ENCODE data around the gene LRRC23. TPM values are rescaled to one million over a fixed set of nuclear protein-coding genes. Genes with fewer than 3 reads are reported as not detected.
"Not testable (repeated sequence)": the region's sequence is repeated elsewhere in the genome, so short reads cannot be mapped to it uniquely, and the experiment has no call there.

LRRC23 gene
- total RNA-seq, 1 donor from 2014 or later: 11.6 TPM

DNA sequence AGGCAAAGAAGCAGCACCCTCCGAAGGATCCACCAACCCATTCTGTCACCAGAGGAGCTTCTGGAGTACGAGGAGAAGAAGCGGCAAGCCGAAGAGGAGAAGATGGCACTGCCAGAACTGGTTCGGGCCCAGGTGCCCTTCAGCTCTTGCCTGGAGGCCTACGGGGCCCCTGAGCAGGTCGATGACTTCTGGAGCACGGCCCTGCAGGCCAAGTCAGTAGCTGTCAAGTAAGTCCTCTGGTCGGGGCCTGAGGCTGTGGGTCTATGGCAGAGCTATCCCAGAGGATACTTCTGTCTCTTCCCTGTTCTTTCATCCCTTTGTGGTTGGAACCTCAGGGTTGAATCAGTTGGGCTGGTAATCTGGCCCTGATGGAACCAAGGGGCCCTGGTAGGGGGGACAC lies 43.2 kb upstream of the LRRC23 start:
- Histone ChIP-seq H3K36me3 (peaks cover 85% of the 10 kb centered on the region), H3K4me1 (no peaks in the 10 kb centered on the region), H3K27me3 (ENCODE audit: low read depth) (no peaks in the 10 kb centered on the region), H3K4me3 (no peak overlapping the region), H3K27ac (replicated peaks) (no peak overlapping the region), H3K9me3 (replicated peaks) (no peaks in the 10 kb centered on the region)
- no peak for DNase-seq
- intact Hi-C loops (cut with micrococcal nuclease): no loop called here
- TF ChIP-seq, protein P1, sequence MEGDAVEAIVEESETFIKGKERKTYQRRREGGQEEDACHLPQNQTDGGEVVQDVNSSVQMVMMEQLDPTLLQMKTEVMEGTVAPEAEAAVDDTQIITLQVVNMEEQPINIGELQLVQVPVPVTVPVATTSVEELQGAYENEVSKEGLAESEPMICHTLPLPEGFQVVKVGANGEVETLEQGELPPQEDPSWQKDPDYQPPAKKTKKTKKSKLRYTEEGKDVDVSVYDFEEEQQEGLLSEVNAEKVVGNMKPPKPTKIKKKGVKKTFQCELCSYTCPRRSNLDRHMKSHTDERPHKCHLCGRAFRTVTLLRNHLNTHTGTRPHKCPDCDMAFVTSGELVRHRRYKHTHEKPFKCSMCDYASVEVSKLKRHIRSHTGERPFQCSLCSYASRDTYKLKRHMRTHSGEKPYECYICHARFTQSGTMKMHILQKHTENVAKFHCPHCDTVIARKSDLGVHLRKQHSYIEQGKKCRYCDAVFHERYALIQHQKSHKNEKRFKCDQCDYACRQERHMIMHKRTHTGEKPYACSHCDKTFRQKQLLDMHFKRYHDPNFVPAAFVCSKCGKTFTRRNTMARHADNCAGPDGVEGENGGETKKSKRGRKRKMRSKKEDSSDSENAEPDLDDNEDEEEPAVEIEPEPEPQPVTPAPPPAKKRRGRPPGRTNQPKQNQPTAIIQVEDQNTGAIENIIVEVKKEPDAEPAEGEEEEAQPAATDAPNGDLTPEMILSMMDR (IDR thresholded peaks at IDR 0.05; ENCODE audit: borderline replicate concordance): no peak

DNA sequence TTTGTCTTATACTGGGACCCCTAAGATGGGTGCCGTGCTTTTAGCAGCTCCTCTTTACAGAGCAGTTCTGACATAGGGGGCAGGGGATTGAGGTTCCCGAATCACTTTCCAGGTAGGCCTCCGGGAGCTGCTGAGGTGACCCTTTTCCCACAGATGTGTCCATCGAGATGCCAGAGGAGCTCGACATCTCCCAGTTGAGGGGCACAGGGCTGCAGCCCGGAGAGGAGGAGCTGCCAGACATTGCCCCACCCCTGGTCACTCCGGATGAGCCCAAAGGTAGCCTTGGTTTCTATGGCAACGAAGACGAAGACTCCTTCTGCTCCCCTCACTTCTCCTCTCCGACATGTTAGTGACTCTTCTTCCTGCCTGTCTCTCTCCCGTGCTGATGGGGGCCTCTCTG lies 41.6 kb upstream of the LRRC23 start:
- H3K27ac ChIP-seq (replicated peaks): no peak overlapping the region
- intact Hi-C loops (cut with micrococcal nuclease): no loop called here
- H3K4me3 ChIP-seq: no peak overlapping the region
- peaks cover 12% of the 10 kb centered on the region for H3K4me1 ChIP-seq
- TF ChIP-seq, protein P1 (IDR thresholded peaks at IDR 0.05; ENCODE audit: borderline replicate concordance): no peak
- no peaks in the 10 kb centered on the region for H3K27me3 ChIP-seq (ENCODE audit: low read depth)
- H3K36me3 ChIP-seq: peaks cover 69% of the 10 kb centered on the region
- DNase-seq: no peak
- no peaks in the 10 kb centered on the region for H3K9me3 ChIP-seq (replicated peaks)

DNA sequence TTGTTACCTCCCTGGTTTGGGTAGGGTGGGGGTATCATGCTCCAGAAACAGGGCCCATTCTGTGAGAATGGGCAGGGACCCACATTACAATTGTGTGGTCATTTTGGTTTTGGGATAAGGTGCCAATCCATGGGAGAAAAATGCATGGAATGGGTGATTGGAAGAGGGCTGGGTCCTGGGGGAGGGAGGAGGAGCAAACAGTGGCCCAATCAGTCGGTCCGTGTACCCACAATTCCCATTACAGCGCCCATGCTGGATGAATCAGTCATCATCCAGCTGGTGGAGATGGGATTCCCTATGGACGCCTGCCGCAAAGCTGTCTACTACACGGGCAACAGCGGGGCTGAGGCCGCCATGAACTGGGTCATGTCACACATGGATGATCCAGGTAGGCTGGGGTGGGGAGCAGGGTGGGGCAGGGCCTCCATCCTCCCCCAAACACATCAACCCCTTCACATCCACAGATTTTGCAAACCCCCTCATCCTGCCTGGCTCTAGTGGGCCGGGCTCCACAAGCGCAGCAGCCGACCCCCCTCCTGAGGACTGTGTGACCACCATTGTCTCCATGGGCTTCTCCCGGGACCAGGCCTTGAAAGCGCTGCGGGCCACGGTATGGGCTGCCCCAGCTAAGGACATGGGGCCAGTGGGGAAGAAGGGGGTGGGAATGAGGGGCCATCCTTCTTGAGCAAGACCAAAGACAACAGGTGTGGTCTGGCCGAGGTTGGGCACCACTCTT lies 40.9 kb upstream of the LRRC23 start:
- DNase-seq: no peak
- intact Hi-C loops (cut with micrococcal nuclease): no loop called here

DNA sequence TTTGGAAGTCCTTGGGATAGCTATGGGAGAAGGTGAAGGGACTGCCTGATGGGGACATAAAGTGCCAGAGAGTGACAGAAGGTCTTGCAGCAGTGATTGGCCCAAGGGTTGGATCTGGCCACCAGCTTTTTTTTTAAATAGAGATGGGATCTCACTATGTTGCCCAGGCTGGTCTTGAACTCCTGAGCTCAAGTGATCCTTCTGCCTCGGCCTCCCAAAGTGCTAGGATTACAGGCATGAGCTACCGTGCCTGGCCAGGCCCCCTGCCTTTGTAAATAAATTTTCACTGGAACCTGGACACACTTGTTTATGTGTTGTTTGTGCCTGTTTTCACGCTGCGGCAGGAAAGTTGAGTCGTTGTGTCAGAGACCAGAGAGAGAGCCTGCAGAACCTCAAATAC lies 39.3 kb upstream of the LRRC23 start:
- intact Hi-C loops (cut with micrococcal nuclease); H3K27me3 ChIP-seq (ENCODE audit: low read depth); H3K4me3 ChIP-seq; H3K27ac ChIP-seq (replicated peaks); DNase-seq; H3K9me3 ChIP-seq (replicated peaks): not testable (repeated sequence)
- peaks cover 34% of the 10 kb centered on the region for H3K4me1 ChIP-seq
- peaks cover 63% of the 10 kb centered on the region for H3K36me3 ChIP-seq

More for the DNA sequence above, 40.9 kb upstream of the LRRC23 start:
- TF ChIP-seq, protein P1 (IDR thresholded peaks at IDR 0.05; ENCODE audit: borderline replicate concordance): no peak
- Histone ChIP-seq H3K4me3 (no peak overlapping the region), H3K4me1 (peaks cover 20% of the 10 kb centered on the region), H3K27ac (replicated peaks) (no peak overlapping the region), H3K36me3 (peaks cover 63% of the 10 kb centered on the region), H3K27me3 (ENCODE audit: low read depth) (no peaks in the 10 kb centered on the region), H3K9me3 (replicated peaks) (no peaks in the 10 kb centered on the region)

DNA sequence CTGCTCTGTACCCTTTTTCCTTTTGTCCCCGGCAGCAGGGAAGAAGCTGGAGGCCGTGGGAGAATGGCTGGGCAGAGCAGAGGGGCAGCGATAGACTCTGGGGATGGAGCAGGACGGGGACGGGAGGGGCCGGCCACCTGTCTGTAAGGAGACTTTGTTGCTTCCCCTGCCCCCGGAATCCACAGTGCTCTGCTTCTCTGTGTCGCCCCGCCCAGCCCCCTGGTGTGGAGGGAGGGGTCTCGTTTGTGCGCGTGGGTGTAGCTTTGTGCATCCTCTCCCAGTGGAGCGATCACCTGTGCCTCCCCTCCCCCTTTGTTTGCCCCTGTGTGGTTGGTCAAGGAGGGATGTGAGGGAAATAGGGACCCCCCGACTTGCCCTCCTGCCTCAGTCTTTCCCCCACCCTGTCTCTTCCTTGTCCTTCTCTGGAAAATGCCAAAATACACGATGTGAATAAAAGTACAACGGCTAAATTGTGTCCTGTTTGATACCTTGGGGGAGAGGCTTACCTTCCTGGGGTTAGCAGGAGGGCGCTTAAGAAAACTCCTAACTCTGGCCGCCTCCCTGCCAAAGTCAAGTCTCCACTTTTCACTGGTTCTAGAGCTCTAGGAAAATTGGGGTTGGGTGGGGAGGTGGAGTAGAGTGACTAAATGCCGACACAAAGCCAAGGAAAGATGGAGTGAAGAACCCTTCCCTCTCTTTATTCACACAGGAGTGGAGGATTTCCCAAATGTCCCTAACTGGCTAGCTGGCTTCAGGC lies 38.3 kb upstream of the LRRC23 start:
- Histone ChIP-seq H3K27ac (replicated peaks) (peak overlapping the region; percentile 99), H3K36me3 (peaks cover 63% of the 10 kb centered on the region), H3K4me1 (peaks cover 43% of the 10 kb centered on the region), H3K27me3 (ENCODE audit: low read depth) (no peaks in the 10 kb centered on the region), H3K9me3 (replicated peaks) (no peaks in the 10 kb centered on the region), H3K4me3 (peak overlapping the region; percentile 100)
- intact Hi-C loops (cut with micrococcal nuclease): no loop called here
- no peak for DNase-seq
- TF ChIP-seq, protein P1 (IDR thresholded peaks at IDR 0.05; ENCODE audit: borderline replicate concordance): no peak

DNA sequence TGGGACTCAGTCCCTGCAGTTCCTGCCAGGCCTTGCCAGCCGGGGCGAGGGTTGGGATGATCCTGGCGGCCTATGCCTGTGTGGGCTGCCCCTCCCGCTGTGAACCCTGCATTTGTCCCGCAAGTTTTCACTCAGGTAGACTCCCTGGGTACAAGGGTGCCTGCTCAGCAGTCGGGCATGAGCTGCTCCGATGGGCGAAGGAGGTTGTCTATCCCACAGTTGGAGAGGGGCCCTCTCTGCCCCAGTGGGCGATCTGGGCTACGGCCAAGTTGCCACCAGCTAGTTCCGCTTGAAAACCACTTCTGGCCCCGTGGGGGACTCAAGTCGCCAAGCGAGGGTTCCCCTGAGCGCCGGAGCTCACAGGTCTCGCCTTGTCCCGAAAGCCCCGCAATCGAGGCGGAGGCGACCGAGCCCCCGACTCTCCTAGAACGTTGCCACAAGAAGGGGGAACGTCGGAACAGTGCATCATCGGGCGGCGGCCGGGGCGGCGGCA lies 37.7 kb upstream of the LRRC23 start:
- intact Hi-C loops (cut with micrococcal nuclease): no loop called here
- no peak for DNase-seq

More for the DNA sequence above, 37.7 kb upstream of the LRRC23 start:
- Histone ChIP-seq H3K4me3 (peak overlapping the region; percentile 100), H3K9me3 (replicated peaks) (no peaks in the 10 kb centered on the region), H3K27ac (replicated peaks) (peak overlapping the region; percentile 99), H3K27me3 (ENCODE audit: low read depth) (no peaks in the 10 kb centered on the region), H3K36me3 (peaks cover 60% of the 10 kb centered on the region), H3K4me1 (peaks cover 50% of the 10 kb centered on the region)
- TF ChIP-seq, protein P1 (IDR thresholded peaks at IDR 0.05; ENCODE audit: borderline replicate concordance): no peak

Data from left ventricle myocardium inferior (tissue), 1 donor.